NCI-H460 (cell line): ENCODE data around the gene SEL1L. TPM values are rescaled to one million over a fixed set of nuclear protein-coding genes. Genes with fewer than 3 reads are reported as not detected.
"Not testable (repeated sequence)": the region's sequence is repeated elsewhere in the genome, so short reads cannot be mapped to it uniquely, and the experiment has no call there.

Source experiments
- DNase-seq: peaks from one replicate; pipeline ENCODE4 v3.0.0-alpha.2; 2016; ENCODE audit warnings: low read depth; ENCODE audit errors: extremely low read depth
- polyA plus RNA-seq: library from polyadenylated mRNA; depleted of rRNA; stranded (reverse); fragments of >200 nt; gene quantifications from 2 replicates; pipeline ENCODE4 v1.2.3, GENCODE V29; 2014; cell fraction: nucleus; rRNA removed
- total RNA-seq: library from RNA; depleted of rRNA; stranded (reverse); fragments of >200 nt; shearing (Covaris generic); gene quantifications from 2 replicates; pipeline ENCODE4 v1.2.3, GENCODE V29; 2014; rRNA removed

SEL1L gene
- total RNA-seq: 82.9 and 95.2 TPM in 2 replicates
- 25.9 and 40.0 TPM in 2 replicates for polyA plus RNA-seq

DNA sequence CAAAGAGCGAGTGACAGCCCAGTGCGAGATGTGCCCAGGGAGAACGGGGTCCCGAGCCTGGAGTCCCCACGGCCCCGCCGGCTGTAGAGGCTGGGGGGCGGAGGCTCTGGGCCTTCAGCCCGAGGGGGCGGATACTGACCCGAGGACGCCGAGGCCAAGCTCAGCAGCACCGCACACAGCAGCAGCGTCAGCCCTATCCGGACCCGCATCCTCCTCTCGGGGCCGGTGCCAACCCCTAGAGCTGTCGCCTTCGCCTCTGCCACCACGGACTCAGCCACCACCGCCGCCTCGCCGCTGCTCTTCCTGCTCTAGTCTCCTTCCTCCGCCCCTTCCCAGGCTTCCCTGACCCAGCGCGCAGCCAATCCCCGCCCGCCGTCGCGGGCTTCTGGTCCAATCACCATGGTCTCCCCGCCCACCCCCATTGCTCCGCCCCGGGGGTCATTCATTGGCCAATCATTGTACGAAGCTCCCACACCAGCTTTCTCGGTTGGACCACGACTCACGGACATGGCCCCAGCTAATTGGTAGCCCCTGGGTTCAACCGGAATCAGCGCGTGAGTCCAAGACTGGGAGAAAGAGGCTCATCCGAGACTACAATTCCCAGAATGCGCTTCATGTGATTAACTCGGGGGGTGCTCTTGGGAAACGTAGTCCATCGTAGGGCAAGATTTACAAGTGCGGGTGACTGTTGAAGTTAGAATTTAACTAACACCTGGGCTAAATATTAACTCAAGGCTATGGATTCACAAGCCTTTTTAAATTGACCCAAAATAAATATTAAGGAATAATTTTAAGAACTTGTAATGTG, at the start of gene SEL1L:
SEL1L (minus strand) TSS at position 318 of the 808 bp plus-strand sequence; CDS start at position 209, 109 bp downstream.
- peak; percentile 100 for DNase-seq

- no peak for DNase-seq
Observed at GRCh38 chr14:81582420-81582819, 48.8 kb upstream of the SEL1L start.

GRCh38 chr14:81579115-81579514, 45.5 kb upstream of the SEL1L start:
- DNase-seq: no peak

GRCh38 chr14:81571437-81571836, 37.8 kb upstream of the SEL1L start:
- DNase-seq: no peak

- no peak for DNase-seq
Observed at GRCh38 chr14:81567302-81567701, 33.6 kb upstream of the SEL1L start.

DNA sequence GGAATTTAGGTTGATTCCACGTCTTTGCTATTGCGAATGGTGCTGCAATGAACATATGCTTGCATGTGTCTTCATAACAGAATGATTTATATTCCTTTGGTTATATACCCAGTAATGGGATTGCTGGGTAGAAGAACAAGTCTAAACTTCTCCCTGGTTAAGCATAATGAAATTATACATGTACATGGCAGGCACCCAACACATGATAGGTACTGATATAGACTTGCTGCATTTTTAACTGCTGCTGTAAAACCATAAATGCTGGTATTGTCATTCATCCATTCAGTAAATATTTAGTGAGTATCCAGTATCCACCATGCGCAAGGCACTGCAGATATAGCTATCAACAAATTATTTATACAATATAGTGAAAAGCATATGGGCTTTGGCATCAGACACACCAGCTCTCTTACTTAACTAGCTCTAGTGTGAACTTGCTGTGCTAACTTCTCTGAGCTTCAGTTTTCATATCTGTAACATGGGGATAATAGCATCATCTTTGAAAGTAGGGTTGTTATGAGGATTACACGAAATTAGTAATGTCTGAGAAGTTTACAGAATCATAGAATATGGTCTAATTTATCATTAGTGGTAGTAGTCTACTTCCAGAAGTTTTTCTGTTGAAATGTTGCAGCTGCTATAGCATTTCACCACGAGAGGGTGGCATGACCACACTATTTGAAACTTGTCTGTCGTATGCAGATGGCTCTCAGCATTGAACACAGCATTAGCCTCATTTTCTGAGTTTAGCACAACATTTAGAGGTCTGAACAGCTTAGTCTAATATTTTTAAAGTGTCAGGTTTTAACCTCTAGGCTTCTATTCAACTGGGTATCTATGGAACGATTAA, 32.0 kb upstream of the SEL1L start:
- DNase-seq: peak; percentile 17

DNA sequence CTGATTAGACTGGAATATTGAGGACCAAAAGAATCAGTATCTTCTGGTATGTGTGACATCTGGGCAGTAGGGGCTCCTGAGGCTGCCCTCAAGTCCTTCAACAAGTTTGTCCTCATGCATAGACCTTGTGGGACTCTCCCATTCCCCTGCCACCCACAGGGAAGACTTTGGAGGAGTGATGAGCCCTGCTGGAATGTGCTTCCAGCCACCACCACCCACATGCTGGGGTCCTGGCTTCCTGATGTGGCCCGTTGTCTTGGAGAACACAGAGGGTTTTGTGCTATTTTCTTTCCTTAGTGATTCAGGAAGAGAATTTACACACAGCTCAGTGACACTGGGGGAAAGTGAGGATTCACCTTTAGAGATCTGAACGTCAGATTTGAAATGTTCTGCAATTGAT, 29.2 kb upstream of the SEL1L start:
- DNase-seq: no peak

- DNase-seq: no peak
Observed at GRCh38 chr14:81561084-81561775, 27.6 kb upstream of the SEL1L start.

- no peak for DNase-seq
Observed at GRCh38 chr14:81559385-81559784, 25.7 kb upstream of the SEL1L start.

GRCh38 chr14:81557146-81557545, 23.5 kb upstream of the SEL1L start:
- no peak for DNase-seq

GRCh38 chr14:81555684-81556083, 22.0 kb upstream of the SEL1L start:
- no peak for DNase-seq

DNA sequence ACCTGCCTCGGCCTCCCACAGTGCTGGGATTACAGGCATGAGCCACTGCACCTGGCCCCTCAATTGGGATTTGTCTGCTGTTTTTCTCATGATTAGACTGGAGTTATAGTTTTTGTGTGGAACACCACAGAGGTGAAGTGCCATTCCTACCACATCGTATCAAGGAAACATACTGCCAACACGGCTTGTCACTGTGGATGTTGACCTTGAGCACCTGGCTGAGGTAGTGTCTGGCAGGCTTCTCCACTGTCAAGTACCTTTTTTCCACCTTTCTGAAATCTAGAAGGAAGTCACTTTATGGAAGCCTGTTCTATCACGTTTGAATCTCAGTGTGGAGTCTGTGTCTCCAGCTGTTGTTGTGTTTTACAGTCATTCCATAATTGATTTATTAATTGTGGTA, 21.4 kb upstream of the SEL1L start:
- no peak for DNase-seq

DNA sequence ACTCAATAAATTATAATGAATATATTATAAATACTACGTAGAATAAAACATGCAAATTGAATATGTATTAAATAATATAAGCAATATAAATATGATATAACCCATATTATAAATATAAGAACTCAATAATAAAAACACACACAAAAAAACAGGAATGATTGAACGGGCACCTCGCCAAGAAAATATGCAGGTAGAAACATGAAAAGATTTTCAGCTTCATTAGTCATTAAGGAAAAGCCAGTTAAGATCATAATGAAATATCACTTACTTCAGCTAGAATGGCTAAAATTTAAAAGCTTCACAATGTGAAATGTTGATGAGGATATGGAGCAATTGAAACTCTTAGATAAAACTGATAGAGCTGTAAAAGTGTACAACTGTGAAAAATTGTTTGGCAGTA, 17.8 kb upstream of the SEL1L start:
- no peak for DNase-seq

DNA sequence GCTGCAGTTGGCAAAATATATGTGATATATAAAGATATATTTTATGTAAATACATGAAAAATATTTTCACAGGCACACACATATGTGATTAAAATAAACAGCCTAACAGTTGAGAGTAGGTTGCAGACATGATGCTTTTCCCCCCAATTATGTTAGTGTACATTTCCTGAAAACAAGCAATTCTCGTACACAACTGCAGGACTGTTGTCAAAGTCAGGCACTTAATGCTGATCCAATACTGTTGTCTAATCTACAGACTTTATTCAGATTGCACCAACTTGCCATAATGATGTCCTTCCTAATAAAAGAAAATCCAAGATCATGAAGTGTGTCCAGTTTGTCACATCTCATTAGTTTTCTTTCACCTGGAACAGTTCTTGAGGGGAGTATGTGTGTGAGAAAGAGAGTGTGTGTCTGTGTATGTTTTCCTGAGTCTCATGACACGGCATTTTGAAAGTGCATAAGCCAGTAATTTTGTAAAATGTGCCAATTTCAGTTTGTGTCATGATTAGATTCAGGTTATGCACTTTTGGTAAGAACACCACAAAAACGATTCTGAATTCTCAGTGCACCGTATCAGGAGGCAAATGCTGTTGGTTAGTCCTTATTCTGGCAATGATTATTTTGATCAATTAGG, 16.5 kb upstream of the SEL1L start:
- no peak for DNase-seq

GRCh38 chr14:81541206-81541605, 7.6 kb upstream of the SEL1L start:
- not testable (repeated sequence) for DNase-seq

DNA sequence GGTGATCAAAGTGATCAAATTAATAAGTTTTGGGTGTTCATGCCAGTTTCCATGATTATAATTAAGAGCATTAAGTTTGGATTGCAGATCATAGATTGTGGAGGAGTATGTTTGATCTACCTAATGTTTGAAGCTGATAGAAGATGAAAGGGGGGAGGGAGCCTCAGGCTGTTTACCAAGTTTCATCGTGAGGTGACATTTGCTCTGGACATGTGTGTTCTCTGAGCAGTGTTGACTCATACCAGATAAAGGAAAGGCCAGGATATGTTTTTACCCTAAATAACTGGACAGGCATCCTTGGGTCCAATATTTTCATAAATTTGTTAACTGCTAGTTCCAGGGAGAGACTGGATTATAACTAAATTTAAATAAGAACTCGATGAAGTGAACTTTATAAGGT, 3.5 kb upstream of the SEL1L start:
- no peak for DNase-seq

- DNase-seq: no peak
Observed at GRCh38 chr14:81536241-81536771, 2.7 kb upstream of the SEL1L start.

GRCh38 chr14:81535396-81536164, 1.9 kb upstream of the SEL1L start:
- no peak for DNase-seq

DNA sequence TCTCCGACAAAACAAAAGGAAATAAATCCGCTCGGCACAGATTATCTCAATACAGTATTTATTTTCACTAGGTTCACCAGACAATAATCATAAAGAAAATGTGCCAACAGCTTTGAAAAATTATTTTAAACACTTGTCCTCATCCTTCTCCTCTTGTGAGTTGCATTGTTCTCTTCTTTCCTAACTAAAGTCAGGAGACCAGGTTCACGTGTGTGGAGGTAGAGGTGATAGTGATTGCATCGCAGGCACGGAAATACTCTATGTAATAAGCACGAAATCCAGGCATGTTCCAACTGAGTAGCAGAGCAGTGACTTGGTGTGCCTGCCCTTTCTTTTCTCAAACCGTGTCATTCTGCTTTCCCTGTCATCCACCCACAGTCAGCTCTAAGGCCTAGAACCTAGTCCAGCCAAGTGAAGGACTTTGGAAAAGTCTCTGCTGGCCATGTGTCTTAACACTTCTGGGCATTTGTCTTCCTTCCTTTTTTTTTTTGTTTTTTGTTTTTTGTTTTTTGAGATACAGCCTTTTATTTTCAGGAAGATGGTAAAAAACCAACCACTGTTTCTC, 939 bp upstream of the SEL1L start:
- no peak for DNase-seq
